Endothelial cell of umbilical vein (primary cell): ENCODE results near the gene PEMT. TPM values are rescaled to one million over a fixed set of nuclear protein-coding genes. Genes with fewer than 3 reads are reported as not detected.

Experiments
- BruUV-seq: library from RNA; stranded (reverse); fragments of 400-500 nt; replicated peaks from 2 replicates; lab custom pipeline; 2021; lab: Mats Ljungman, UMichigan
- CTCF ChIA-PET: fragments of 300-600, 350-600 bp; sonication (Branson Sonifier 250); formaldehyde crosslinking; loops from one replicate; lab custom pipeline; 2021; ENCODE audit warnings: antibody characterized with exemption, inconsistent platforms; lab: Charles Lee
- POLR2A ChIA-PET: fragments of 300-600, 350-600 bp; sonication (Branson Sonifier 250); formaldehyde crosslinking; loops from one replicate; lab custom pipeline; 2021; ENCODE audit warnings: antibody characterized with exemption, inconsistent platforms; lab: Charles Lee
- DNase-seq: peaks from one replicate; pipeline ENCODE4 v3.0.0-alpha.2; 2011; ENCODE audit warnings: low read depth, low spot score
- FAIRE-seq: peaks from 2 replicates; lab custom pipeline; 2011; peaks lifted over from hg19 to GRCh38; lab: Jason Lieb, UNC
- H2AFZ ChIP-seq: 2 replicates; pipeline ENCODE4 v1.6.0; 2012; ENCODE audit warnings: low read depth, low read length, control low read depth, inconsistent platforms
- H3K27ac ChIP-seq: 2 replicates; pipeline ENCODE4 v1.5.1; 2011; ENCODE audit warnings: low read depth, mild to moderate bottlenecking, control low read depth, low read length, moderate library complexity; ENCODE audit not compliant: insufficient read depth
- H3K27me3 ChIP-seq, 2 experiments: 2 replicates each; pipeline versions ENCODE4 v1.6.0 to v1.6.1; 2011; ENCODE audit warnings: low read length in 2 of 2, mixed read lengths in 1 of 2; ENCODE audit not compliant: control insufficient read depth in 2 of 2, insufficient read depth in 2 of 2
- H3K36me3 ChIP-seq, 2 experiments: 2 replicates in 1 of 2; 3 replicates in 1 of 2; pipeline ENCODE4 v1.5.1; 2011; ENCODE audit warnings: low read length in 2 of 2, mild to moderate bottlenecking in 1 of 2, moderate library complexity in 1 of 2; ENCODE audit not compliant: control insufficient read depth in 2 of 2, insufficient read depth in 2 of 2; ENCODE audit errors: extremely low read depth in 1 of 2
- H3K4me1 ChIP-seq: 3 replicates; pipeline ENCODE4 v1.5.1; 2011; ENCODE audit warnings: mild to moderate bottlenecking, low read length; ENCODE audit not compliant: control insufficient read depth, insufficient read depth; ENCODE audit errors: extremely low read depth
- H3K4me2 ChIP-seq: 2 replicates; pipeline ENCODE4 v1.6.1; 2011; ENCODE audit warnings: low read length, control low read depth, mixed read lengths; ENCODE audit not compliant: insufficient read depth
- H3K4me3 ChIP-seq, 3 experiments: fragments of 200-600 bp in 1 of 3; sonication (generic), shearing (Covaris generic) in 1 of 3; replicated peaks in 1 of 3; 2 replicates each; pipeline ENCODE4 v1.5.1; 2011 to 2016; ENCODE audit warnings: control low read depth in 3 of 3, low read length in 3 of 3, mild to moderate bottlenecking in 2 of 3, inconsistent platforms in 1 of 3, low read depth in 1 of 3, moderate library complexity in 1 of 3; ENCODE audit not compliant: insufficient read depth in 1 of 3
- H3K79me2 ChIP-seq: 2 replicates; pipeline ENCODE4 v1.6.0; 2012; ENCODE audit warnings: low read length, inconsistent platforms; ENCODE audit not compliant: control insufficient read depth, insufficient read depth
- H3K9ac ChIP-seq: replicated peaks from 2 replicates; pipeline ENCODE3; 2011; ENCODE audit warnings: low read length, control low read depth; ENCODE audit not compliant: insufficient read depth; ENCODE audit errors: extremely low read depth
- H3K9me1 ChIP-seq: replicated peaks from 3 replicates; pipeline ENCODE4 v1.6.0; 2011; ENCODE audit warnings: mild to moderate bottlenecking, low read length; ENCODE audit not compliant: control insufficient read depth, insufficient read depth; ENCODE audit errors: extremely low read depth
- H3K9me3 ChIP-seq: replicated peaks from 2 replicates; pipeline ENCODE4 v1.5.1; 2012; ENCODE audit warnings: low read length, inconsistent platforms; ENCODE audit not compliant: control insufficient read depth, insufficient read depth
- H4K20me1 ChIP-seq: replicated peaks from 2 replicates; pipeline ENCODE3; 2011; ENCODE audit warnings: mild to moderate bottlenecking, low read length; ENCODE audit not compliant: control insufficient read depth, insufficient read depth; ENCODE audit errors: extremely low read depth
- CTCF ChIP-seq, 2 donors: IDR thresholded peaks; 1 replicate in 1 of 2; 2 replicates in 1 of 2; pipeline ENCODE4 v1.5.1; 2011; ENCODE audit warnings: low read length in 2 of 2, mild to moderate bottlenecking in 2 of 2, moderate library complexity in 2 of 2, control low read depth in 1 of 2, inconsistent platforms in 1 of 2, low read depth in 1 of 2; ENCODE audit not compliant: insufficient read depth in 1 of 2; ENCODE audit errors: extremely low read depth in 1 of 2
- EZH2 ChIP-seq: IDR thresholded peaks from 2 replicates; pipeline ENCODE4 v1.6.1; 2012; ENCODE audit warnings: borderline replicate concordance, low read depth, mild to moderate bottlenecking, moderate library complexity, low read length, inconsistent platforms; ENCODE audit not compliant: severe bottlenecking
- GATA2 ChIP-seq: IDR thresholded peaks from 2 replicates; pipeline ENCODE4 v1.7.0; 2011; ENCODE audit warnings: low read depth, mild to moderate bottlenecking, moderate library complexity, mixed read lengths, low read length; ENCODE audit not compliant: insufficient read length, insufficient read depth
- JUN ChIP-seq: IDR thresholded peaks from 2 replicates; pipeline ENCODE4 v1.6.1; 2011; ENCODE audit warnings: borderline replicate concordance, low read depth; ENCODE audit not compliant: insufficient read length, insufficient read depth
- MAX ChIP-seq: IDR thresholded peaks from 2 replicates; pipeline ENCODE4 v1.6.1; 2011; ENCODE audit not compliant: insufficient read depth, insufficient read length
- MYC ChIP-seq: IDR thresholded peaks from one replicate; pipeline ENCODE4 v1.6.1; 2011; ENCODE audit warnings: mild to moderate bottlenecking, low read depth, low read length
- POLR2A ChIP-seq: IDR thresholded peaks from 2 replicates; pipeline ENCODE4 v1.6.1; 2012; ENCODE audit warnings: low read depth, mild to moderate bottlenecking, control low read depth, low read length
- POLR2AphosphoS5 ChIP-seq: IDR thresholded peaks from 2 replicates; pipeline ENCODE4 v1.6.1; 2012; ENCODE audit warnings: low read depth, mild to moderate bottlenecking, control low read depth, low read length, moderate library complexity; ENCODE audit not compliant: insufficient read depth
- dilution Hi-C: fragments of 300-500 bp; cut with MboI; formaldehyde crosslinking; loops from one replicate; pipeline ENCODE4 v1.15.0; 2019; ENCODE audit warnings: low sequenced_read_pairs; ENCODE audit not compliant: extremely low pct_ligation_motif_present
- intact Hi-C: fragments of 100-400 bp; cut with micrococcal nuclease; formaldehyde crosslinking; loops from one replicate; pipeline ENCODE4 v1.10.0; 2022
- polyA plus RNA-seq, 4 experiments: library from polyadenylated mRNA; depleted of rRNA in 3 of 4; stranded (reverse) in 3 of 4; unstranded in 1 of 4; fragments of >200 nt; gene quantifications; 2 replicates each; pipeline versions ENCODE4 v1.2.1 to v1.2.3, GENCODE V29; 2011 to 2012; ENCODE audit warnings: missing spikeins in 1 of 4
- total RNA-seq: library from RNA; stranded (reverse); gene quantifications from 2 replicates; pipeline ENCODE4 v1.2.3, GENCODE V29; 2021

Gene PEMT
- total and polyA plus RNA-seq, 2 donors (not counting 3 experiments of a cell fraction or from before 2014, with no cell fraction given): 35.1 to 58.4 TPM

DNA sequence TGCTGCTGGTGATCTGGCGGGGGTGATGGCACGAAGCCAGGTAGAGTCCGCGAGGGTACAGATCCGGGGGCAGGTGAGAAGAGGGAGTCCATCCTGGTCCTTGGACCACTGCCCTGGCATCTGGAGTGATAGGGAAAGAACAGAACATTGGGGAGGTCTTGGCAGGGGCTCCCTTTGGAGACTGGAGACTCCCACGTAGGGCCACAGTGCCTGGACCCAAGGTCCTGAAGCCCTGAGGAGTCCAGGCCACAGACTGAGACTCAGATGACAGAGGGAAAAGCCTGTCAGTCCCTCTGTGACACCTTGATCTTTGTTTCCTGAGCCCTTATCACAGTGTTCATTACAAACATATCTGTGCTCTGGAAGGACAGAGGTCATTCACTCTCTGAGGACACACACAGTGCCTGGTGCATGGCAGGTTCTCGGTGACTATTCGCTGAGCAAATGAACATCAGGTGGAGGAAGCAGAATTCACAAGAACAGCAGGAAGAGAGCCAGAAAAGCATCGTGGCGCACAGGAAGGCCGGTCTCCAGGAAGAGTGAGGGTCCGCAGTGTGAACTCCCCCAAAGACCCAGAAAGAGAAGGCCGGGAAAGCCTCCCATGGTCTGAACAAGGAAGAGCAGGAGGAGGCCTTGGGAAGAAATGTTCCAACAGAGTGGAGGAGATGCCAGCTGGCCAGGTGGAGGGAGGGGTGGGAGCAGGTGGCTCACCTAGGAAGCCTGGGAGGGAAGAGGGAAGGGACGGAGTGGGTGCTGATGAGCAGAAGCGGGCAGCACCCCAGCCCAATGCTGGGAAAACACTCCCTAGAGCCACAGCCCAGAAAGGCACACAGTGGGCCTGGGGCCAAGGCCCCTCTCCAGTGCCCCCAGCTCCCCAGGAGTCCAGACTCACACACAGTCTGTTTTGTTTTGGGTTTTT is 20.5 kb downstream of the PEMT start:
- no peaks in the 10 kb centered on the region for H3K9me3 ChIP-seq
- H4K20me1 ChIP-seq: no peaks in the 10 kb centered on the region
- no peak overlapping the region for H3K4me3 ChIP-seq
- no peak overlapping the region for H3K4me2 ChIP-seq
- ChIA-PET CTCF (interaction anchor here (1.0 to 4.7 kb wide), 6 partner anchors 15 to 217 kb away, joined by 3 to 84 read pairs (median 6); partner anchors contain the start of gene RASD1), POLR2A (interaction anchor here (0.7 kb wide), 1 partner anchor 73 kb away, joined by 3 read pairs; no protein-coding TSS in a partner anchor)
- intact Hi-C loops: no loop called here
- no peaks in the 10 kb centered on the region for H3K27me3 ChIP-seq
- DNase-seq: no peak
- dilution Hi-C loops: no loop called here
- TF ChIP-seq POLR2AphosphoS5 (no peak), POLR2A (no peak), JUN (no peak), GATA2 (no peak), EZH2 (no peak), CTCF (IDR thresholded peaks at IDR 0.05; ENCODE audit: extremely low read depth in 1 of 2, insufficient read depth in 1 of 2, low read depth in 1 of 2, low read length in 2 of 2) (no peak), MYC (no peak), MAX (no peak)
- no TSS peak for BruUV-seq
- H3K9me1 ChIP-seq: no peaks in the 10 kb centered on the region
- no peak for FAIRE-seq
- no peaks in the 10 kb centered on the region for H3K36me3 ChIP-seq
- H3K4me1 ChIP-seq: no peaks in the 10 kb centered on the region
- no peak overlapping the region for H2AFZ ChIP-seq
- H3K79me2 ChIP-seq: no peaks in the 10 kb centered on the region
- H3K9ac ChIP-seq: no peak overlapping the region
- H3K27ac ChIP-seq: no peak overlapping the region
